Activated CD4-positive, alpha-beta T cell treated with anti-CD3 and anti-CD28 coated beads, Interleukin-2, amount 10 ng/mL, durations not matched to agents 7 days and 5 days (primary cell): ENCODE data around the gene ZNF714. TPM values are rescaled to one million over a fixed set of nuclear protein-coding genes. Genes with fewer than 3 reads are reported as not detected.

Source experiments
- CTCF ChIA-PET: fragments of 350-600 bp; sonication (Branson Sonifier 250); formaldehyde crosslinking; loops from one replicate; lab custom pipeline; 2021; ENCODE audit warnings: antibody characterized with exemption; lab: Charles Lee
- POLR2A ChIA-PET: fragments of 350-600 bp; sonication (Branson Sonifier 250); formaldehyde crosslinking; loops from one replicate; lab custom pipeline; 2021; ENCODE audit warnings: antibody characterized with exemption; lab: Charles Lee
- DNase-seq: peaks from one replicate; pipeline ENCODE4 v3.0.0-alpha.2; 2020
- H3K27ac Mint-ChIP-seq: one replicate; pipeline ENCODE4 v1.8.0; 2021; ENCODE audit warnings: mild to moderate bottlenecking, moderate library complexity, mixed read lengths
- H3K27me3 Mint-ChIP-seq: one replicate; pipeline ENCODE4 v1.8.0; 2021; ENCODE audit warnings: mixed read lengths
- H3K36me3 Mint-ChIP-seq: one replicate; pipeline ENCODE4 v1.8.0; 2021; ENCODE audit warnings: low read depth, mixed read lengths
- H3K4me1 Mint-ChIP-seq: one replicate; pipeline ENCODE4 v1.8.0; 2021; ENCODE audit warnings: mixed read lengths
- H3K4me3 Mint-ChIP-seq: one replicate; pipeline ENCODE4 v1.8.0; 2021; ENCODE audit warnings: mild to moderate bottlenecking, moderate library complexity, mixed read lengths
- H3K9me3 Mint-ChIP-seq: one replicate; pipeline ENCODE4 v1.8.0; 2021; ENCODE audit warnings: mixed read lengths
- total RNA-seq, 2 experiments: library from RNA; stranded (reverse); gene quantifications; one replicate each; pipeline ENCODE4 v1.2.3, GENCODE V29; 2021

Gene ZNF714
- total RNA-seq = 10 to 100 TPM; 22.0 to 24.7 TPM

GRCh38 chr19:21082011-21082975 is at the start of gene ZNF714:
TSS of gene ZNF714 (plus strand) at chr19:21082203. CDS start at chr19:21098269, 16,066 bp downstream.
- no peaks in the 10 kb centered on the region for H3K27me3 Mint-ChIP-seq
- peaks cover 3% of the 10 kb centered on the region for H3K9me3 Mint-ChIP-seq
- peak within 1 kb of the TSS; percentile 99 for H3K4me3 Mint-ChIP-seq
- H3K36me3 Mint-ChIP-seq = peaks cover 54% of the 10 kb centered on the region
- POLR2A ChIA-PET = no interaction called here
- peak; percentile 90 for DNase-seq
- H3K4me1 Mint-ChIP-seq = peaks cover 26% of the 10 kb centered on the region
- CTCF ChIA-PET = interaction anchor here (0.7 kb wide), 1 partner anchor 10 kb away, joined by 5 read pairs; no protein-coding TSS in a partner anchor
- peak within 1 kb of the TSS; percentile 99 for H3K27ac Mint-ChIP-seq

- ChIA-PET POLR2A (no interaction called here), CTCF (interaction anchor here (0.6 kb wide), 2 partner anchors 54 to 112 kb away, joined by 3 read pairs; no protein-coding TSS in a partner anchor)
- H3K27ac Mint-ChIP-seq = no peak overlapping the region
- H3K27me3 Mint-ChIP-seq = no peaks in the 10 kb centered on the region
- DNase-seq = no peak
- peaks cover 81% of the 10 kb centered on the region for H3K36me3 Mint-ChIP-seq
- H3K4me3 Mint-ChIP-seq = no peak overlapping the region
- H3K4me1 Mint-ChIP-seq = peaks cover 6% of the 10 kb centered on the region
- peaks cover 50% of the 10 kb centered on the region for H3K9me3 Mint-ChIP-seq
Measured at GRCh38 chr19:21045028-21045427, 37.0 kb upstream of the ZNF714 start.

GRCh38 chr19:21046489-21046888 is 35.5 kb upstream of the ZNF714 start:
- peaks cover 6% of the 10 kb centered on the region for H3K4me1 Mint-ChIP-seq
- no peak for DNase-seq
- peaks cover 75% of the 10 kb centered on the region for H3K36me3 Mint-ChIP-seq
- H3K27me3 Mint-ChIP-seq = no peaks in the 10 kb centered on the region
- H3K9me3 Mint-ChIP-seq = peaks cover 48% of the 10 kb centered on the region
- H3K27ac Mint-ChIP-seq = no peak overlapping the region
- ChIA-PET POLR2A (no interaction called here), CTCF (interaction anchor here (0.7 kb wide), 1 partner anchor 459 kb away, joined by 5 read pairs; no protein-coding TSS in a partner anchor)
- no peak overlapping the region for H3K4me3 Mint-ChIP-seq

GRCh38 chr19:21047716-21048115 is 34.3 kb upstream of the ZNF714 start:
- no peaks in the 10 kb centered on the region for H3K27me3 Mint-ChIP-seq
- no peak overlapping the region for H3K27ac Mint-ChIP-seq

GRCh38 chr19:21052902-21053301 is 29.1 kb upstream of the ZNF714 start:
- Mint-ChIP-seq H3K9me3 (peaks cover 36% of the 10 kb centered on the region), H3K27ac (no peak overlapping the region), H3K4me1 (no peaks in the 10 kb centered on the region), H3K36me3 (peaks cover 72% of the 10 kb centered on the region), H3K27me3 (no peaks in the 10 kb centered on the region), H3K4me3 (no peak overlapping the region)
- no peak for DNase-seq
- ChIA-PET POLR2A (no interaction called here), CTCF (no interaction called here)

More at GRCh38 chr19:21047716-21048115, 34.3 kb upstream of the ZNF714 start:
- no peak for DNase-seq
- Mint-ChIP-seq H3K4me3 (no peak overlapping the region), H3K4me1 (peaks cover 6% of the 10 kb centered on the region), H3K36me3 (peaks cover 75% of the 10 kb centered on the region), H3K9me3 (peaks cover 55% of the 10 kb centered on the region)
- CTCF ChIA-PET = no interaction called here
- POLR2A ChIA-PET = no interaction called here

GRCh38 chr19:21065336-21065735 is 16.7 kb upstream of the ZNF714 start:
- Mint-ChIP-seq H3K4me1 (no peaks in the 10 kb centered on the region), H3K36me3 (peaks cover 52% of the 10 kb centered on the region), H3K4me3 (no peak overlapping the region), H3K27me3 (no peaks in the 10 kb centered on the region), H3K27ac (no peak overlapping the region), H3K9me3 (peaks cover 17% of the 10 kb centered on the region)
- ChIA-PET POLR2A (interaction anchor here (0.7 kb wide), 1 partner anchor 77 kb away, joined by 6 read pairs; no protein-coding TSS in a partner anchor), CTCF (no interaction called here)
- DNase-seq = no peak

- peaks cover 61% of the 10 kb centered on the region for H3K36me3 Mint-ChIP-seq
- peaks cover 26% of the 10 kb centered on the region for H3K4me1 Mint-ChIP-seq
- no peak for DNase-seq
- ChIA-PET POLR2A (interaction anchor here (0.6 to 0.7 kb wide), 2 partner anchors 157 to 1354 kb away, joined by 3 to 4 read pairs; no protein-coding TSS in a partner anchor), CTCF (interaction anchor here (0.6 kb wide), 2 partner anchors 12 to 86 kb away, joined by 3 to 4 read pairs; no protein-coding TSS in a partner anchor)
- H3K4me3 Mint-ChIP-seq = no peak overlapping the region
- H3K27ac Mint-ChIP-seq = no peak overlapping the region
- H3K27me3 Mint-ChIP-seq = no peaks in the 10 kb centered on the region
- peaks cover 3% of the 10 kb centered on the region for H3K9me3 Mint-ChIP-seq
Measured at GRCh38 chr19:21084343-21084742, 2.3 kb downstream of the ZNF714 start.

GRCh38 chr19:21087871-21088270 is 5.9 kb downstream of the ZNF714 start:
- Mint-ChIP-seq H3K9me3 (peaks cover 6% of the 10 kb centered on the region), H3K27ac (no peak overlapping the region), H3K4me1 (peaks cover 19% of the 10 kb centered on the region), H3K36me3 (peaks cover 71% of the 10 kb centered on the region), H3K27me3 (no peaks in the 10 kb centered on the region), H3K4me3 (no peak overlapping the region)
- DNase-seq = no peak
- ChIA-PET POLR2A (no interaction called here), CTCF (no interaction called here)

GRCh38 chr19:21092109-21092508 is 10.1 kb downstream of the ZNF714 start:
- peaks cover 11% of the 10 kb centered on the region for H3K9me3 Mint-ChIP-seq
- ChIA-PET POLR2A (no interaction called here), CTCF (no interaction called here)
- H3K4me3 Mint-ChIP-seq = no peak overlapping the region
- H3K27me3 Mint-ChIP-seq = no peaks in the 10 kb centered on the region
- H3K4me1 Mint-ChIP-seq = no peaks in the 10 kb centered on the region
- H3K27ac Mint-ChIP-seq = no peak overlapping the region
- no peak for DNase-seq
- H3K36me3 Mint-ChIP-seq = peaks cover 56% of the 10 kb centered on the region

- H3K4me1 Mint-ChIP-seq = no peaks in the 10 kb centered on the region
- no peak overlapping the region for H3K4me3 Mint-ChIP-seq
- CTCF ChIA-PET = no interaction called here
- H3K36me3 Mint-ChIP-seq = peaks cover 61% of the 10 kb centered on the region
- POLR2A ChIA-PET = no interaction called here
- no peaks in the 10 kb centered on the region for H3K27me3 Mint-ChIP-seq
- H3K27ac Mint-ChIP-seq = no peak overlapping the region
- peaks cover 11% of the 10 kb centered on the region for H3K9me3 Mint-ChIP-seq
- DNase-seq = no peak
Measured at GRCh38 chr19:21094347-21095025, 12.5 kb downstream of the ZNF714 start.

GRCh38 chr19:21098291-21098690 is 16.3 kb downstream of the ZNF714 start:
- ChIA-PET CTCF (no interaction called here), POLR2A (no interaction called here)
- peaks cover 2% of the 10 kb centered on the region for H3K4me1 Mint-ChIP-seq
- H3K27me3 Mint-ChIP-seq = no peaks in the 10 kb centered on the region
- H3K36me3 Mint-ChIP-seq = peaks cover 62% of the 10 kb centered on the region
- peaks cover 8% of the 10 kb centered on the region for H3K9me3 Mint-ChIP-seq
- no peak for DNase-seq
- H3K4me3 Mint-ChIP-seq = no peak overlapping the region
- no peak overlapping the region for H3K27ac Mint-ChIP-seq

- Mint-ChIP-seq H3K27ac (no peak overlapping the region), H3K9me3 (no peaks in the 10 kb centered on the region), H3K4me1 (peaks cover 2% of the 10 kb centered on the region), H3K36me3 (peaks cover 65% of the 10 kb centered on the region), H3K27me3 (no peaks in the 10 kb centered on the region), H3K4me3 (no peak overlapping the region)
- DNase-seq = no peak
- ChIA-PET POLR2A (no interaction called here), CTCF (no interaction called here)
Measured at GRCh38 chr19:21101521-21102242, 19.7 kb downstream of the ZNF714 start.
